Neural cell (in vitro differentiated cells): Measurements from ENCODE around the gene DAAM2. TPM values are rescaled to one million over a fixed set of nuclear protein-coding genes. Genes with fewer than 3 reads are reported as not detected.

Experiments used
- H2AFZ ChIP-seq: fragments of 200-600, 300-800 bp; sonication (generic), shearing (Covaris generic); 2 replicates; pipeline ENCODE4 v1.6.0; 2014; ENCODE audit warnings: low read depth, mild to moderate bottlenecking, antibody characterized with exemption, low read length, moderate library complexity
- H3F3A ChIP-seq: fragments of 200-600 bp; shearing (Covaris generic); 2 replicates; pipeline ENCODE4 v1.6.1; 2016; ENCODE audit warnings: mild to moderate bottlenecking, moderate library complexity, mixed read lengths, antibody characterized with exemption, low read length; ENCODE audit not compliant: insufficient read depth, poor library complexity, severe bottlenecking
- H3K27ac ChIP-seq: fragments of 200-600, 300-800 bp; sonication (generic), shearing (Covaris generic); 2 replicates; pipeline ENCODE4 v1.5.1; 2014; ENCODE audit warnings: mild to moderate bottlenecking, low read length, moderate library complexity
- H3K27me3 ChIP-seq: fragments of 300-800, 200-600 bp; sonication (generic), shearing (Covaris generic); 2 replicates; pipeline ENCODE4 v1.6.0; 2014; ENCODE audit warnings: mild to moderate bottlenecking, low read depth, low read length, moderate library complexity; ENCODE audit not compliant: insufficient read depth
- H3K36me3 ChIP-seq: fragments of 300-800, 200-600 bp; sonication (generic), shearing (Covaris generic); 2 replicates; pipeline ENCODE4 v1.5.1; 2014; ENCODE audit warnings: mild to moderate bottlenecking, antibody characterized with exemption, low read length, moderate library complexity; ENCODE audit not compliant: insufficient read depth
- H3K4me2 ChIP-seq: fragments of 300-800, 200-600 bp; sonication (generic), shearing (Covaris generic); 2 replicates; pipeline ENCODE4 v1.6.0; 2014; ENCODE audit warnings: mild to moderate bottlenecking, low read length
- H3K4me3 ChIP-seq: fragments of 300-800, 200-600 bp; sonication (generic), shearing (Covaris generic); 2 replicates; pipeline ENCODE4 v1.5.1; 2014; ENCODE audit warnings: mild to moderate bottlenecking, low read length, moderate library complexity
- H3K79me2 ChIP-seq: fragments of 200-600 bp; shearing (Covaris generic); replicated peaks from 2 replicates; pipeline ENCODE4 v1.6.0; 2014; ENCODE audit warnings: mild to moderate bottlenecking, low read length, moderate library complexity; ENCODE audit not compliant: insufficient read depth
- H3K9ac ChIP-seq: fragments of 300-800, 200-600 bp; sonication (generic), shearing (Covaris generic); 2 replicates; pipeline ENCODE4 v1.6.1; 2016; ENCODE audit warnings: mild to moderate bottlenecking, low read length, mixed read lengths
- H3K9me2 ChIP-seq: fragments of 200-600 bp; shearing (Covaris generic); 2 replicates; pipeline ENCODE4 v1.6.1; 2016; ENCODE audit warnings: mild to moderate bottlenecking, low read length, mixed read lengths; ENCODE audit not compliant: insufficient read depth
- H3K9me3 ChIP-seq: fragments of 200-600, 300-800 bp; sonication (generic), shearing (Covaris generic); 2 replicates; pipeline ENCODE4 v1.6.1; 2016; ENCODE audit warnings: mild to moderate bottlenecking, mixed run types, low read length, moderate library complexity, mixed read lengths
- H4K20me1 ChIP-seq: fragments of 200-600 bp; shearing (Covaris generic); 2 replicates; pipeline ENCODE4 v1.6.1; 2016; ENCODE audit warnings: mild to moderate bottlenecking, mixed run types; ENCODE audit not compliant: insufficient read depth
- EP300 ChIP-seq: fragments of 450-650 bp; conservative IDR thresholded peaks from 2 replicates; pipeline ENCODE4 v1.6.1; 2014; ENCODE audit warnings: antibody characterized with exemption, mild to moderate bottlenecking, moderate library complexity; ENCODE audit not compliant: poor library complexity, severe bottlenecking
- EZH2 ChIP-seq: fragments of 200-600, 300-800 bp; shearing (Covaris generic), sonication (generic); IDR thresholded peaks from 2 replicates; pipeline ENCODE4 v1.6.1; 2014; ENCODE audit warnings: antibody characterized with exemption, low read length, borderline replicate concordance, mild to moderate bottlenecking; ENCODE audit not compliant: insufficient read depth, poor library complexity, severe bottlenecking
- MXI1 ChIP-seq: fragments of 450-650 bp; conservative IDR thresholded peaks from 2 replicates; pipeline ENCODE4 v1.6.1; 2014; ENCODE audit warnings: antibody characterized with exemption, mild to moderate bottlenecking; ENCODE audit not compliant: poor library complexity, severe bottlenecking
- POLR2AphosphoS5 ChIP-seq: IDR thresholded peaks from 2 replicates; pipeline ENCODE4 v1.6.1; 2012
- RAD21 ChIP-seq: fragments of 450-650 bp; conservative IDR thresholded peaks from 2 replicates; pipeline ENCODE4 v1.6.1; 2014; ENCODE audit warnings: antibody characterized with exemption, mild to moderate bottlenecking, moderate library complexity
- SMC3 ChIP-seq: fragments of 450-650 bp; conservative IDR thresholded peaks from 2 replicates; pipeline ENCODE4 v1.6.1; 2014; ENCODE audit warnings: antibody characterized with exemption, mild to moderate bottlenecking, moderate library complexity; ENCODE audit not compliant: poor library complexity
- TAF1 ChIP-seq: IDR thresholded peaks from 2 replicates; pipeline ENCODE4 v1.6.1; 2012; ENCODE audit warnings: low read depth
- polyA plus RNA-seq: library from polyadenylated mRNA; depleted of rRNA; stranded (reverse); fragments of >200 nt; gene quantifications from 2 replicates; pipeline ENCODE4 v1.2.3, GENCODE V29; 2014
- TF ChIP-seq, protein P1 (sequence below): fragments of 450-650 bp; IDR thresholded peaks from 2 replicates; pipeline ENCODE4 v1.5.1; 2014; ENCODE audit warnings: antibody characterized with exemption, mild to moderate bottlenecking, moderate library complexity; ENCODE audit not compliant: poor library complexity, severe bottlenecking
- TF ChIP-seq, protein P2 (sequence below): IDR thresholded peaks from 2 replicates; pipeline ENCODE4 v1.6.1; 2012; ENCODE audit warnings: borderline replicate concordance

DAAM2 gene
- polyA plus RNA-seq, 1 donor from 2014 or later, result 1.2 TPM

DNA sequence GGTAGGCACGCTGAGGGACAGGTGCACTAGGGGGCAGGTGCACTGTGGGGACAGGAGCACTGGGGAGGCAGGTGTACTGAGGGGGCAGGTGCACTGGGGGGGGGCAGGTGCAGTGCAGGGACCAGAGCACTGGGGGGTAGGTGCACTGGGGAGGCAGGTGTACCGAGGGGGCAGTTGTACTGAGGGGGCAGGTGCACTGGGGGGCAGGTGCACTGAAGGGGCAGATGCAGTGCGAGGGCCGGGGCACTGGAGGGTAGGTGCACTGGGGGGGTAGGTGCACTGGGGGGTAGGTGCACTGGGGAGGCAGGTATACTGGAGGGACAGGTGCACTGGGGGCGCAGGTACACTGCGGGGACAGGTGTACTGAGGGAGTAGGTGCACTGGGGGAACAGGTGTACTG, 39.5 kb downstream of the DAAM2 start:
- Histone ChIP-seq H3K4me2 (no peak overlapping the region), H2AFZ (no peak overlapping the region), H3F3A (no peaks in the 10 kb centered on the region), H3K79me2 (no peaks in the 10 kb centered on the region), H3K9me2 (no peaks in the 10 kb centered on the region), H3K36me3 (no peaks in the 10 kb centered on the region), H3K27me3 (no peaks in the 10 kb centered on the region), H3K4me3 (no peak overlapping the region), H4K20me1 (no peaks in the 10 kb centered on the region), H3K27ac (no peak overlapping the region), H3K9ac (no peak overlapping the region), H3K9me3 (no peaks in the 10 kb centered on the region)
- TF ChIP-seq, protein P1, sequence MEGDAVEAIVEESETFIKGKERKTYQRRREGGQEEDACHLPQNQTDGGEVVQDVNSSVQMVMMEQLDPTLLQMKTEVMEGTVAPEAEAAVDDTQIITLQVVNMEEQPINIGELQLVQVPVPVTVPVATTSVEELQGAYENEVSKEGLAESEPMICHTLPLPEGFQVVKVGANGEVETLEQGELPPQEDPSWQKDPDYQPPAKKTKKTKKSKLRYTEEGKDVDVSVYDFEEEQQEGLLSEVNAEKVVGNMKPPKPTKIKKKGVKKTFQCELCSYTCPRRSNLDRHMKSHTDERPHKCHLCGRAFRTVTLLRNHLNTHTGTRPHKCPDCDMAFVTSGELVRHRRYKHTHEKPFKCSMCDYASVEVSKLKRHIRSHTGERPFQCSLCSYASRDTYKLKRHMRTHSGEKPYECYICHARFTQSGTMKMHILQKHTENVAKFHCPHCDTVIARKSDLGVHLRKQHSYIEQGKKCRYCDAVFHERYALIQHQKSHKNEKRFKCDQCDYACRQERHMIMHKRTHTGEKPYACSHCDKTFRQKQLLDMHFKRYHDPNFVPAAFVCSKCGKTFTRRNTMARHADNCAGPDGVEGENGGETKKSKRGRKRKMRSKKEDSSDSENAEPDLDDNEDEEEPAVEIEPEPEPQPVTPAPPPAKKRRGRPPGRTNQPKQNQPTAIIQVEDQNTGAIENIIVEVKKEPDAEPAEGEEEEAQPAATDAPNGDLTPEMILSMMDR, result no peak
- TF ChIP-seq MXI1, result no peak
- TF ChIP-seq POLR2AphosphoS5, result no peak
- no peak for TF ChIP-seq SMC3
- TF ChIP-seq TAF1, result no peak
- no peak for TF ChIP-seq EP300
- no peak for TF ChIP-seq EZH2

DNA sequence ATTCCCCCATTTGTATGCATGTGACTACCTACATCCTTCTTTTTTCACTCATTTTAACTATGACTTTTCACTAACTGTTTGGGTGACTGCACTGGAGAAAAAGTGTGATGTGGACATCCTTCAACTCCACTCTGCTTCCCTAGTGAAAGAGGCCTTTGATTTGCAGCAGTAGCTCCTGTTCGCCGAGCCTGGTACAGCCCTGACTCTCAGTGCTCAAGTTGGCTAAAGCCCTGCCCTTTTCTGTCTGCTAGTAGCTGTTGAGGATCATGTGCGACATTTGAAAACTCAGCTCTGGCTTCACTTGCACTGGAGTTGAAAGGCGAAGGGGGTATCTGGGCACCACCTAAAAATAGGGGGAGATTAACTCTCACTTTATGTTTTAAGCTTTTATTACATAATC, 42.1 kb downstream of the DAAM2 start:
- Histone ChIP-seq H3K9ac (no peak overlapping the region), H3K27me3 (no peaks in the 10 kb centered on the region), H2AFZ (no peak overlapping the region), H3K36me3 (no peaks in the 10 kb centered on the region), H3F3A (no peaks in the 10 kb centered on the region), H3K79me2 (no peaks in the 10 kb centered on the region), H3K4me3 (no peak overlapping the region), H4K20me1 (no peaks in the 10 kb centered on the region), H3K9me2 (no peaks in the 10 kb centered on the region), H3K4me2 (no peak overlapping the region), H3K27ac (no peak overlapping the region), H3K9me3 (no peaks in the 10 kb centered on the region)
- TF ChIP-seq EZH2, result no peak
- TF ChIP-seq SMC3, result no peak
- TF ChIP-seq MXI1, result no peak
- TF ChIP-seq, protein P1, result no peak
- TF ChIP-seq TAF1, result no peak
- TF ChIP-seq EP300, result no peak
- no peak for TF ChIP-seq POLR2AphosphoS5
- TF ChIP-seq RAD21, result no peak
- TF ChIP-seq, protein P2, sequence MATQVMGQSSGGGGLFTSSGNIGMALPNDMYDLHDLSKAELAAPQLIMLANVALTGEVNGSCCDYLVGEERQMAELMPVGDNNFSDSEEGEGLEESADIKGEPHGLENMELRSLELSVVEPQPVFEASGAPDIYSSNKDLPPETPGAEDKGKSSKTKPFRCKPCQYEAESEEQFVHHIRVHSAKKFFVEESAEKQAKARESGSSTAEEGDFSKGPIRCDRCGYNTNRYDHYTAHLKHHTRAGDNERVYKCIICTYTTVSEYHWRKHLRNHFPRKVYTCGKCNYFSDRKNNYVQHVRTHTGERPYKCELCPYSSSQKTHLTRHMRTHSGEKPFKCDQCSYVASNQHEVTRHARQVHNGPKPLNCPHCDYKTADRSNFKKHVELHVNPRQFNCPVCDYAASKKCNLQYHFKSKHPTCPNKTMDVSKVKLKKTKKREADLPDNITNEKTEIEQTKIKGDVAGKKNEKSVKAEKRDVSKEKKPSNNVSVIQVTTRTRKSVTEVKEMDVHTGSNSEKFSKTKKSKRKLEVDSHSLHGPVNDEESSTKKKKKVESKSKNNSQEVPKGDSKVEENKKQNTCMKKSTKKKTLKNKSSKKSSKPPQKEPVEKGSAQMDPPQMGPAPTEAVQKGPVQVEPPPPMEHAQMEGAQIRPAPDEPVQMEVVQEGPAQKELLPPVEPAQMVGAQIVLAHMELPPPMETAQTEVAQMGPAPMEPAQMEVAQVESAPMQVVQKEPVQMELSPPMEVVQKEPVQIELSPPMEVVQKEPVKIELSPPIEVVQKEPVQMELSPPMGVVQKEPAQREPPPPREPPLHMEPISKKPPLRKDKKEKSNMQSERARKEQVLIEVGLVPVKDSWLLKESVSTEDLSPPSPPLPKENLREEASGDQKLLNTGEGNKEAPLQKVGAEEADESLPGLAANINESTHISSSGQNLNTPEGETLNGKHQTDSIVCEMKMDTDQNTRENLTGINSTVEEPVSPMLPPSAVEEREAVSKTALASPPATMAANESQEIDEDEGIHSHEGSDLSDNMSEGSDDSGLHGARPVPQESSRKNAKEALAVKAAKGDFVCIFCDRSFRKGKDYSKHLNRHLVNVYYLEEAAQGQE, result no peak
